ENCODE measurements around the gene MPZL3.

Gene MPZL3

DNA sequence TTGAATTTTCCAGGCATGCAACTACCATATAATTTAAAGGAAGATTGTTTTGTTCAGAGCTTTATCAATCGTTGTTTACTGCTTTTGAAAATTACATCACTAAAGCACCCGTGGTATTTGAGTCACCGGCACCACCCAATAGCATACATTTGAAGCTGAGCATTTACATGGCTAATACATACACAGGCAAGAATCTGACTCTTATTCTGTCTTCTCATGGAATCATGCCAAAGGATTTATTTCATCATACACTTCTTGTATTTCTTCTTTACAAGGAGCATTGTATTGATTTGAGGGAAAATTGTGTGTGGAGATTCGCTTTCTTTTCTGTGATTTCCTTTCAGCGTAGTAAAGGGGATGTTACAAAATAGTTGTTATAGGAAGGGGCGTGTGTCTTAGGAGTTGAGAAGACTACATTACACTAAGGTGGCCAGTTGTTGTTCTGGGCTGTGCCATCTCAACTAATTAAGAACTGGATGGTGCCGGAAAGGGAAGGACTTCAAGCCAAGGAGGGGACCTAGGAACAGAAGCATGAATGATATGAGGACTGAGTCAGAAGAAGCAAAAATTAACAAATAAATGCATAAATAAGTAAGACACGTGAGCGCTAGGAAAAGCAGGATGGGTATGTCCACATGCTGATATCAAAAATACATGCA is 39.4 kb upstream of the MPZL3 start:
- no peak overlapping the region for H3K4me3 ChIP-seq (ENCODE audit: low read depth, low read length)
- no peak for DNase-seq (ENCODE audit: low read depth, low spot score)
- CTCF ChIA-PET, result interaction anchor here (2.0 kb wide), 1 partner anchor 93 kb away, joined by 11 read pairs; no protein-coding TSS in a partner anchor
- POLR2A ChIA-PET, result no interaction called here
- TF ChIP-seq, protein P1, sequence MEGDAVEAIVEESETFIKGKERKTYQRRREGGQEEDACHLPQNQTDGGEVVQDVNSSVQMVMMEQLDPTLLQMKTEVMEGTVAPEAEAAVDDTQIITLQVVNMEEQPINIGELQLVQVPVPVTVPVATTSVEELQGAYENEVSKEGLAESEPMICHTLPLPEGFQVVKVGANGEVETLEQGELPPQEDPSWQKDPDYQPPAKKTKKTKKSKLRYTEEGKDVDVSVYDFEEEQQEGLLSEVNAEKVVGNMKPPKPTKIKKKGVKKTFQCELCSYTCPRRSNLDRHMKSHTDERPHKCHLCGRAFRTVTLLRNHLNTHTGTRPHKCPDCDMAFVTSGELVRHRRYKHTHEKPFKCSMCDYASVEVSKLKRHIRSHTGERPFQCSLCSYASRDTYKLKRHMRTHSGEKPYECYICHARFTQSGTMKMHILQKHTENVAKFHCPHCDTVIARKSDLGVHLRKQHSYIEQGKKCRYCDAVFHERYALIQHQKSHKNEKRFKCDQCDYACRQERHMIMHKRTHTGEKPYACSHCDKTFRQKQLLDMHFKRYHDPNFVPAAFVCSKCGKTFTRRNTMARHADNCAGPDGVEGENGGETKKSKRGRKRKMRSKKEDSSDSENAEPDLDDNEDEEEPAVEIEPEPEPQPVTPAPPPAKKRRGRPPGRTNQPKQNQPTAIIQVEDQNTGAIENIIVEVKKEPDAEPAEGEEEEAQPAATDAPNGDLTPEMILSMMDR (IDR thresholded peaks at IDR 0.05; ENCODE audit: insufficient read depth, low read length, missing control alignments), result no peak

DNA sequence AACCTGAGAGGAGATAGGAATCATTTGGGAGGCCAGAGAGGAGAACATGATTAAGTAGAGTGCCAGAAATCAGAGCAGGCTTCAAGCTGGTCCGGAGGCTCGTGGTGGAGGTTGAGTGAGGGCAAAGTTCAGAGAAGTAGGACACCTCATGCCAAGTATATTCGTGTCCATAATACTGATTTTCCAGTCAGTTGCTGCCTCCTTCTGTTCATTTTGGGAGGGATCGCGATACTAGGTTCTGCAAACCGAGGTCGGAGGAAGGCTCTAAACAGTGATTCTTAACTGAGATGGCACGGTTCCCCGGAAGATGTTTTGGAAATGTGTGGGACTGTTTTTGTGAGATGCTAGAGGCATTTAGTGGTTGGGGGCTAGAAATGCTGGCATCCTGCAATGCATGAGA is 38.8 kb upstream of the MPZL3 start:
- H3K4me3 ChIP-seq (ENCODE audit: low read depth, low read length), result no peak overlapping the region
- ChIA-PET CTCF (interaction anchor here (2.0 kb wide), 1 partner anchor 93 kb away, joined by 11 read pairs; no protein-coding TSS in a partner anchor), POLR2A (no interaction called here)
- DNase-seq (ENCODE audit: low read depth, low spot score), result no peak
- TF ChIP-seq, protein P1 (IDR thresholded peaks at IDR 0.05; ENCODE audit: insufficient read depth, low read length, missing control alignments), result no peak

DNA sequence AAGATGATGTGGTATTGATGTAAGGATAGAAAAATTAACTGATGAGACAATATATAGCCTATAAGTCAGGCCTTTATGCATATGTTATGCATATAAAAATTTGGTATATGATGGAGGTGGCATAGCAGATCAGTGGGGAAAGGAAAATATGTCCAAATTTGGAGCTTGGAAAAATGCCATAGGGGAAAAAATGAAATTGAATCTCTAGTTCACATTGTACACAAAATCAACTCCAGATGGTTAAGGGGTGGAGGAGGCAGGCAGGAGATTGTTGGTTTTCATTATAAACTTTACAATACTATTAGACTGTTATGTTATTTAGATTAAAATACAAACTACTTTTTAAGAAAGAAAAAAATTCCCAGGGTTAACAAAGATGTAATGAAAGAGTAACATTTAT is 37.2 kb upstream of the MPZL3 start:
- TF ChIP-seq, protein P1 (IDR thresholded peaks at IDR 0.05; ENCODE audit: insufficient read depth, low read length, missing control alignments), result no peak
- DNase-seq (ENCODE audit: low read depth, low spot score), result no peak
- CTCF ChIA-PET, result interaction anchor here (1.6 kb wide), 1 partner anchor 91 kb away, joined by 6 read pairs; no protein-coding TSS in a partner anchor
- POLR2A ChIA-PET, result no interaction called here
- no peak overlapping the region for H3K4me3 ChIP-seq (ENCODE audit: low read depth, low read length)

DNA sequence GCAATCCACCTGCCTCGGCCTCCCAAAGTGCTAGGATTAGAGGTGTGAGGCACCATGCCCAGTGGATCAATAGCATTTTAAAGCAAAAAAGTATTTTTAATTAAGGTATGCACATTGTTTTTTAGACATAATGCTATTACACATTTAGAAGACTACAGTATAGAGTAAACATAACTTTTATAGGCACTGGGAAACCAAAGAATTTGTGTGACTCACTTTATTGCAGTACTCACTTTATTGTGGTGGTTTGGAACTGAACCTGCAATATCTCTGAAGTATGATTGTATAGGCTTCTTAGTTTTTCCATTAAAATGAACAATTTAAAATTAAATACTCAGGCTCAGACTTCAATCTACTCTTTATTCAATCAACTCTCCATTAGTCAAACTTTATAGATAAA is 34.8 kb upstream of the MPZL3 start:
- no peak for DNase-seq (ENCODE audit: low read depth, low spot score)
- ChIA-PET POLR2A (no interaction called here), CTCF (no interaction called here)
- TF ChIP-seq, protein P1 (IDR thresholded peaks at IDR 0.05; ENCODE audit: insufficient read depth, low read length, missing control alignments), result no peak
- H3K4me3 ChIP-seq (ENCODE audit: low read depth, low read length), result no peak overlapping the region

DNA sequence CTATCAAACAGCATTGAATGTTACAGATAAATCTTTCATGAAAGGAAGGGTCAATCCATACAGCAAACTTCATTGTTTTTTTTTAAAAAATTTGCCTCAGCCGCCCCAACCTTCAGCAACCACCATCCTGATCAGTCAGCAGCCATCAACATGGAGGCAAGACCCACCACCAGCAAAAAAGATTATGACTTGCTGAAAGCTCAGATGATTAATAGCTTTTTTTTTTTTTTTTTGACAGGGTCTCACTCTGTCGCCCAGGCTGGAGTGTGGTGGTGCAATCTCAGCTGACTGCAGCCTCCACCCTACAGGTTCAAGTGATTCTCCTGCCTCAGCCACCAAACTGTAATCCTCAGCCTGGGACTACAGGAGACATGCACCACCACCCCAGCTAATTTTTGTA is 34.4 kb upstream of the MPZL3 start:
- no peak overlapping the region for H3K4me3 ChIP-seq (ENCODE audit: low read depth, low read length)
- ChIA-PET CTCF (no interaction called here), POLR2A (no interaction called here)
- TF ChIP-seq, protein P1 (IDR thresholded peaks at IDR 0.05; ENCODE audit: insufficient read depth, low read length, missing control alignments), result no peak
- DNase-seq (ENCODE audit: low read depth, low spot score), result no peak

DNA sequence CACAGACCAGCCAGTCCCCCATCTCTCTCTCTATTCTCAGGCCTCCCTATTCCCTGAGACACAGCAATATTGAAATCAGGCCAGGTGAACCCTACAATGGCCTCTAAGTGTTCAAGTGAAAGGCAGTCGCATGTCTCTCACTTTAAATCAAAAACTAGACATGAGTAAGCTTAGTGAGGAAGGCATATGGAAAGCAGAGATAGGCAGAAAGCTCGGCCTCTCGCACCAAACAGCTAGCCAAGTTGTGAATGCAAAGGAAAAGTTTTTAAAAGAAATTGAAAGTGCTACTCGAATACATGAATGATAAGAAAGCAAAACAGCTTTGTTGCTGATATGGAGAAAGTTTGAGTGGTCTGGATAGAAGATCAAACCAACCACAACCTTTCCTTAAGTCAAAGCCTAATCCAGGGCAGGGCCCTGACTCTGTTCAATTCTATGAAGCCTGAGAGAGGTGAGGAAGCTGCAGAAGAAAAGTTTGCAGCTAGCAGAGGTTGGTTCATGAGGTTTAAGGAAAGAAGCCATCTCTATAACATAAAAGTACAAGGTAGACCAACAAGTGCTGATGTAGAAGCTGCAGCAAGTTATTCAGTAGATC is 31.7 kb upstream of the MPZL3 start:
- no peak for DNase-seq (ENCODE audit: low read depth, low spot score)
- no peak overlapping the region for H3K4me3 ChIP-seq (ENCODE audit: low read depth, low read length)
- ChIA-PET CTCF (interaction anchor here (0.8 kb wide), 1 partner anchor 86 kb away, joined by 4 read pairs; no protein-coding TSS in a partner anchor), POLR2A (no interaction called here)
- TF ChIP-seq, protein P1 (IDR thresholded peaks at IDR 0.05; ENCODE audit: insufficient read depth, low read length, missing control alignments), result no peak

Data from AG04449 (cell line).